Measurements from ENCODE around the gene GULP1. TPM values are rescaled to one million over a fixed set of nuclear protein-coding genes. Genes with fewer than 3 reads are reported as not detected.

GULP1 gene
- total and polyA plus RNA-seq, 2 experiments from 2014 or later, result 94.6 to 181 TPM

GRCh38 chr2:188326290-188326668 lies 34.6 kb downstream of the GULP1 start:
- no peaks in the 10 kb centered on the region for H3K27me3 Mint-ChIP-seq (ENCODE audit: insufficient read depth, low read depth, poor library complexity)
- Histone ChIP-seq H2AFZ (no peak overlapping the region), H3K4me1 (ENCODE audit: insufficient read depth) (peaks cover 68% of the 10 kb centered on the region), H3K9me2 (ENCODE audit: insufficient read depth) (no peaks in the 10 kb centered on the region), H3F3A (replicated peaks; ENCODE audit: low read depth) (no peaks in the 10 kb centered on the region), H3K4me2 (no peak overlapping the region), H3K27me3 (ENCODE audit: insufficient read depth) (no peaks in the 10 kb centered on the region), H3K27ac (ENCODE audit: low read depth) (no peak overlapping the region), H3K36me3 (ENCODE audit: insufficient read depth) (no peaks in the 10 kb centered on the region), H4K20me1 (replicated peaks; ENCODE audit: insufficient read depth) (peaks cover 33% of the 10 kb centered on the region), H3K79me2 (replicated peaks; ENCODE audit: insufficient read depth) (peaks cover 100% of the 10 kb centered on the region), H3K4me3 (no peak overlapping the region)
- no peaks in the 10 kb centered on the region for H3K9me3 Mint-ChIP-seq
- no peak for DNase-seq (ENCODE audit: low spot score)
- H3K4me1 Mint-ChIP-seq, result peaks cover 37% of the 10 kb centered on the region
- TF ChIP-seq POLR2AphosphoS5 (IDR thresholded peaks at IDR 0.05; ENCODE audit: low read depth) (no peak), EZH2 (IDR thresholded peaks at IDR 0.05; ENCODE audit: low read depth, unreplicated experiment) (no peak), REST (IDR thresholded peaks at IDR 0.05; ENCODE audit: unreplicated experiment) (no peak), ZNF114 (CRISPR knock-in tag; IDR thresholded peaks at IDR 0.05) (no peak), CREB1 (CRISPR knock-in tag; IDR thresholded peaks at IDR 0.05; ENCODE audit: low read depth) (no peak), STAT1 (IDR thresholded peaks at IDR 0.05; ENCODE audit: unreplicated experiment) (no peak), CTCF (conservative IDR thresholded peaks at IDR 0.05; ENCODE audit: low read depth in 2 of 2) (no peak), ZNF331 (CRISPR knock-in tag; IDR thresholded peaks at IDR 0.05; ENCODE audit: low read depth) (no peak), NANOG (IDR thresholded peaks at IDR 0.05; ENCODE audit: borderline replicate concordance) (no peak), JUNB (IDR thresholded peaks at IDR 0.05; ENCODE audit: unreplicated experiment) (no peak), ETS1 (IDR thresholded peaks at IDR 0.05) (no peak), EZH2phosphoT487 (IDR thresholded peaks at IDR 0.05; ENCODE audit: unreplicated experiment) (no peak), ZNF462 (CRISPR knock-in tag; IDR thresholded peaks at IDR 0.05) (no peak)
- H3K4me3 Mint-ChIP-seq, result no peak overlapping the region
- H3K36me3 Mint-ChIP-seq (ENCODE audit: low read depth), result no peaks in the 10 kb centered on the region
- no peak overlapping the region for H3K27ac Mint-ChIP-seq
- no peak for ATAC-seq

All from GM23338 (cell line).